Panc1 (cell line): Measurements from ENCODE around the gene UBAP2L. TPM values are rescaled to one million over a fixed set of nuclear protein-coding genes. Genes with fewer than 3 reads are reported as not detected.

Experiments
- ATAC-seq: fragments of 200-7000 bp; cut with Tn5 transposase; 2 replicates; pipeline ENCODE4 v1.9.1; 2020; ENCODE audit warnings: mild to moderate bottlenecking, moderate library complexity
- BruUV-seq: library from RNA; stranded (reverse); fragments of 400-500 nt; replicated peaks from 2 replicates; lab custom pipeline; 2021; lab: Mats Ljungman, UMichigan
- CTCF ChIA-PET: fragments of 300-600 bp; sonication (Branson Sonifier 250); formaldehyde crosslinking; loops from one replicate; lab custom pipeline; 2022; ENCODE audit warnings: antibody characterized with exemption; lab: Charles Lee
- POLR2A ChIA-PET: fragments of 300-600 bp; sonication (Branson Sonifier 250); formaldehyde crosslinking; loops from one replicate; lab custom pipeline; 2022; ENCODE audit warnings: antibody characterized with exemption; lab: Charles Lee
- DNase-seq: peaks from one replicate; pipeline ENCODE4 v3.0.0-alpha.2; 2010; ENCODE audit warnings: low read depth, low spot score
- H3K27ac ChIP-seq: 2 replicates; pipeline ENCODE4 v1.5.1; 2011; ENCODE audit warnings: mild to moderate bottlenecking, low read length, inconsistent platforms
- H3K27me3 ChIP-seq: fragments of 200-500 bp; sonication (Bioruptor generic); 2 replicates; pipeline ENCODE4 v1.6.0; 2014; ENCODE audit warnings: low read length, inconsistent platforms; ENCODE audit not compliant: control insufficient read depth, insufficient read depth
- H3K36me3 ChIP-seq: fragments of 200-500 bp; sonication (Bioruptor generic); 2 replicates; pipeline ENCODE4 v1.5.1; 2014; ENCODE audit warnings: inconsistent platforms, mild to moderate bottlenecking, low read length, moderate library complexity; ENCODE audit not compliant: control insufficient read depth, insufficient read depth
- H3K4me1 ChIP-seq: 2 replicates; pipeline ENCODE4 v1.5.1; 2011; ENCODE audit warnings: inconsistent platforms, mild to moderate bottlenecking, low read length, moderate library complexity; ENCODE audit not compliant: control insufficient read depth, insufficient read depth
- H3K4me3 ChIP-seq, 2 experiments: 2 replicates each; pipeline ENCODE4 v1.5.1; 2011 to 2012; ENCODE audit warnings: low read depth in 2 of 2, low read length in 2 of 2, mild to moderate bottlenecking in 2 of 2, inconsistent platforms in 1 of 2, moderate library complexity in 1 of 2
- H3K9me3 ChIP-seq: fragments of 200-500 bp; sonication (Bioruptor generic); 2 replicates; pipeline ENCODE4 v1.5.1; 2014; ENCODE audit warnings: low read depth, mild to moderate bottlenecking, inconsistent platforms, low read length, moderate library complexity; ENCODE audit not compliant: control insufficient read depth, insufficient read depth
- CTCF ChIP-seq: fragments of 450-650 bp; IDR thresholded peaks from 2 replicates; pipeline ENCODE4 v1.5.1; 2017; ENCODE audit warnings: mild to moderate bottlenecking
- POLR2AphosphoS5 ChIP-seq: IDR thresholded peaks from 2 replicates; pipeline ENCODE4 v1.6.1; 2012; ENCODE audit warnings: mild to moderate bottlenecking, low read depth, low read length, moderate library complexity
- SIN3A ChIP-seq: IDR thresholded peaks from 2 replicates; pipeline ENCODE4 v1.6.1; 2012; ENCODE audit warnings: low read depth, mild to moderate bottlenecking, low read length, moderate library complexity, borderline replicate concordance; ENCODE audit not compliant: insufficient read depth
- TCF7L2 ChIP-seq: IDR thresholded peaks from 2 replicates; pipeline ENCODE4 v1.6.1; 2011; ENCODE audit warnings: mild to moderate bottlenecking, low read depth, low read length, inconsistent platforms
- in situ Hi-C: cut with HindIII; loops from 2 replicates; pipeline ENCODE4 v1.10.0; 2016; ENCODE audit warnings: low sequenced_read_pairs, low pct_unique_long_range_greater_than_20kb
- intact Hi-C: fragments of 100-400 bp; cut with micrococcal nuclease; formaldehyde crosslinking; loops from one replicate; pipeline ENCODE4 v1.10.0; 2022; ENCODE audit not compliant: unreplicated experiment
- total RNA-seq: library from RNA; stranded (reverse); gene quantifications from one replicate; pipeline ENCODE4 v1.2.1, GENCODE V29; 2021; ENCODE audit not compliant: unreplicated experiment
- TF ChIP-seq, protein P1 (sequence below), 2 experiments: IDR thresholded peaks; 2 replicates each; pipeline ENCODE4 v1.6.1; 2011 to 2012; ENCODE audit warnings: low read depth in 2 of 2, control low read depth in 1 of 2, low read length in 1 of 2, mild to moderate bottlenecking in 1 of 2, moderate library complexity in 1 of 2; ENCODE audit not compliant: insufficient read depth in 1 of 2

The UBAP2L gene
- total RNA-seq, 1 experiment from 2014 or later: 227 TPM

GRCh38 chr1:154190550-154190949, 30.2 kb upstream of the UBAP2L start:
- Histone ChIP-seq H3K27ac (no peak overlapping the region), H3K36me3 (no peaks in the 10 kb centered on the region), H3K4me1 (no peaks in the 10 kb centered on the region), H3K4me3 (no peak overlapping the region), H3K9me3 (no peaks in the 10 kb centered on the region), H3K27me3 (peaks cover 13% of the 10 kb centered on the region)
- in situ Hi-C loops: no loop called here
- BruUV-seq: no TSS peak
- ATAC-seq (no peak), DNase-seq (no peak)
- TF ChIP-seq, protein P1, sequence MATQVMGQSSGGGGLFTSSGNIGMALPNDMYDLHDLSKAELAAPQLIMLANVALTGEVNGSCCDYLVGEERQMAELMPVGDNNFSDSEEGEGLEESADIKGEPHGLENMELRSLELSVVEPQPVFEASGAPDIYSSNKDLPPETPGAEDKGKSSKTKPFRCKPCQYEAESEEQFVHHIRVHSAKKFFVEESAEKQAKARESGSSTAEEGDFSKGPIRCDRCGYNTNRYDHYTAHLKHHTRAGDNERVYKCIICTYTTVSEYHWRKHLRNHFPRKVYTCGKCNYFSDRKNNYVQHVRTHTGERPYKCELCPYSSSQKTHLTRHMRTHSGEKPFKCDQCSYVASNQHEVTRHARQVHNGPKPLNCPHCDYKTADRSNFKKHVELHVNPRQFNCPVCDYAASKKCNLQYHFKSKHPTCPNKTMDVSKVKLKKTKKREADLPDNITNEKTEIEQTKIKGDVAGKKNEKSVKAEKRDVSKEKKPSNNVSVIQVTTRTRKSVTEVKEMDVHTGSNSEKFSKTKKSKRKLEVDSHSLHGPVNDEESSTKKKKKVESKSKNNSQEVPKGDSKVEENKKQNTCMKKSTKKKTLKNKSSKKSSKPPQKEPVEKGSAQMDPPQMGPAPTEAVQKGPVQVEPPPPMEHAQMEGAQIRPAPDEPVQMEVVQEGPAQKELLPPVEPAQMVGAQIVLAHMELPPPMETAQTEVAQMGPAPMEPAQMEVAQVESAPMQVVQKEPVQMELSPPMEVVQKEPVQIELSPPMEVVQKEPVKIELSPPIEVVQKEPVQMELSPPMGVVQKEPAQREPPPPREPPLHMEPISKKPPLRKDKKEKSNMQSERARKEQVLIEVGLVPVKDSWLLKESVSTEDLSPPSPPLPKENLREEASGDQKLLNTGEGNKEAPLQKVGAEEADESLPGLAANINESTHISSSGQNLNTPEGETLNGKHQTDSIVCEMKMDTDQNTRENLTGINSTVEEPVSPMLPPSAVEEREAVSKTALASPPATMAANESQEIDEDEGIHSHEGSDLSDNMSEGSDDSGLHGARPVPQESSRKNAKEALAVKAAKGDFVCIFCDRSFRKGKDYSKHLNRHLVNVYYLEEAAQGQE (IDR thresholded peaks at IDR 0.05; ENCODE audit: insufficient read depth in 1 of 2, low read depth in 2 of 2, low read length in 1 of 2): no peak
- no peak for TF ChIP-seq POLR2AphosphoS5
- no peak for TF ChIP-seq TCF7L2
- TF ChIP-seq SIN3A: no peak
- TF ChIP-seq CTCF: no peak
- CTCF ChIA-PET: no interaction called here
- POLR2A ChIA-PET: no interaction called here
- intact Hi-C loops: loop anchor here (10.0 kb wide), 1 partner anchor 144 kb away; no protein-coding TSS in a partner anchor

GRCh38 chr1:154191990-154192461, 28.7 kb upstream of the UBAP2L start, which contains the start of gene TPM3:
TSS of gene TPM3 (minus strand) at chr1:154192100. CDS start at chr1:154192018, 82 bp downstream.
- POLR2A ChIA-PET: no interaction called here
- CTCF ChIA-PET: interaction anchor here (0.6 kb wide), 1 partner anchor 128 kb away, joined by 3 read pairs; no protein-coding TSS in a partner anchor
- TF ChIP-seq POLR2AphosphoS5 (no peak), SIN3A (no peak), TCF7L2 (no peak), CTCF (no peak)
- TF ChIP-seq, protein P1 (IDR thresholded peaks at IDR 0.05; ENCODE audit: insufficient read depth in 1 of 2, low read depth in 2 of 2, low read length in 1 of 2): no peak
- Histone ChIP-seq H3K4me3 (no peak within 1 kb of the TSS), H3K9me3 (no peaks in the 10 kb centered on the region), H3K36me3 (no peaks in the 10 kb centered on the region), H3K27ac (no peak within 1 kb of the TSS), H3K4me1 (no peaks in the 10 kb centered on the region), H3K27me3 (peaks cover 13% of the 10 kb centered on the region)
- ATAC-seq (no peak), DNase-seq (no peak)
- intact Hi-C loops (loop anchor here (10.0 kb wide), 1 partner anchor 143 kb away; no protein-coding TSS in a partner anchor), in situ Hi-C loops (no loop called here)
- no TSS peak for BruUV-seq
